NCI-H2171 (cell line): ENCODE results near the gene GZMB.
"Not testable (repeated sequence)": the region's sequence is repeated elsewhere in the genome, so short reads cannot be mapped to it uniquely, and the experiment has no call there.

Experiments used
- DNase-seq: peaks from one replicate; lab custom pipeline; 2025; lab: John Stamatoyannopoulos, UW

Gene GZMB

DNA sequence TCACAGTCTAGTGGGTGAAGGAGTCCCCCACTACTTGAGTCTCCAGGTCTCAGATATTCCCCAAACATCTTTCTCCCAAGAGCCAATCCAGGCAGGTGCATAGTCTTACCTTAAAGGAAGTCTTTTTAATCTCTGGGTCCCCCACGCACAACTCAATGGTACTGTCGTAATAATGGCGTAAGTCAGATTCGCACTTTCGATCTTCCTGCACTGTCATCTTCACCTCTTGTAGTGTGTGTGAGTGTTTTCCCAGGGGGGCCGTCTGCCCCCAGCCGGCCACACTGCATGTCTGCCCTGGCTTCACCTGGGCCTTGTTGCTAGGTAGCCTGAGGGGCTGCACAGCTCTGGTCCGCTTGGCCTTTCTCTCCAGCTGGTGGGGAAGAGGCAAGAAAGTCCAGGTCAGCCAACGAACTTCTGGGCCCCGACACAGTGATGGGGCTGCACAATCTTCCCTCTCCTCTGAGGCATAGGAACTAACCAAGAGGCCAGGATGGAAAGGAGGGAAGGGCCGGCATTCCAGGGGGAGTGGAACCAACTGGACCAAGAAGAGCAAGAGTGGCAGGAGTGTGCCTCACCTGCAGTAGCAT lies 2.1 kb downstream of the GZMB start:
- no peak for DNase-seq

GRCh38 chr14:24630872-24631477 lies 3.0 kb downstream of the GZMB start:
- DNase-seq = no peak

DNA sequence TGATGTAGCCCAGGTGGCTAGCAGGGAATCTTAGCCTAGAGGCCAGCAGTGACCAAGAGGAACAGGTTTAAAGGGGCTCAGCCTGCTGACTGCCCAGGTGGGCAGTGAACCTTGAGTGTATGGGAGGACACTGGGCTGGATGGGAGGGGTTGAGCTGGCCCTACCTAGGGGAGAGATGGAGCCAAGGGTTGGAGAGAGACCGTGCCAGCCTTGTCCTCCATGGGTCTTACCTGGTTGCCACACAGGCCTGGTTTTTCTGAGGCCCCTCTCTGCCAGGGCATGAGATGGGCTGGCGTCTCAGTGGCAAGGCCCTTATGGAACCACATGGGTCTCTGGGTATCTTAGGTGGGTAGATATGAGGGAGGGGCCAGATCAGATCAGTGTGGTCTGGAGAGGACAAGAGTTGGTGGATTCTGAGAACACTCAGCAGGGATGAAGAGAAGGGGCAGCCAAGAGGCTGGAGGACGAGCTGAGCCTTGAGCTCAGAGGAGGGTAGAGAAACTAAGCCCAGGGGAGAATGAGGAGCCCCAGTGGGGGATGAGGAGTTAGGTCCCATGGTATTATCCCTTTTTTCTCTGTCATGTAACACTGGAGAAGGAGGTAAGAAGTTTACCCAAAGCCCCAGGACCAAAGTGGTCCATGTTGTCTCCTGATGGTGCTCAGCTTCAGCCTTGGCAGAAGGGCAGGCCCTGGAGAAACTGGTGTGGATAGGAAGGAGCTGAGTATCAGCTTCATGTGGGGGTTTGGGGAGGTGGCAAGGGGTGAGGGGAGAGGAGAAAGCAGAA lies 3.7 kb downstream of the GZMB start:
- no peak for DNase-seq

GRCh38 chr14:24629521-24629920 lies 4.5 kb downstream of the GZMB start:
- no peak for DNase-seq

- no peak for DNase-seq
Observed at GRCh38 chr14:24613747-24614146, 20.2 kb downstream of the GZMB start.

- no peak for DNase-seq
Observed at GRCh38 chr14:24613241-24613640, 20.7 kb downstream of the GZMB start.

GRCh38 chr14:24612196-24612595 lies 21.8 kb downstream of the GZMB start:
- DNase-seq = no peak

DNA sequence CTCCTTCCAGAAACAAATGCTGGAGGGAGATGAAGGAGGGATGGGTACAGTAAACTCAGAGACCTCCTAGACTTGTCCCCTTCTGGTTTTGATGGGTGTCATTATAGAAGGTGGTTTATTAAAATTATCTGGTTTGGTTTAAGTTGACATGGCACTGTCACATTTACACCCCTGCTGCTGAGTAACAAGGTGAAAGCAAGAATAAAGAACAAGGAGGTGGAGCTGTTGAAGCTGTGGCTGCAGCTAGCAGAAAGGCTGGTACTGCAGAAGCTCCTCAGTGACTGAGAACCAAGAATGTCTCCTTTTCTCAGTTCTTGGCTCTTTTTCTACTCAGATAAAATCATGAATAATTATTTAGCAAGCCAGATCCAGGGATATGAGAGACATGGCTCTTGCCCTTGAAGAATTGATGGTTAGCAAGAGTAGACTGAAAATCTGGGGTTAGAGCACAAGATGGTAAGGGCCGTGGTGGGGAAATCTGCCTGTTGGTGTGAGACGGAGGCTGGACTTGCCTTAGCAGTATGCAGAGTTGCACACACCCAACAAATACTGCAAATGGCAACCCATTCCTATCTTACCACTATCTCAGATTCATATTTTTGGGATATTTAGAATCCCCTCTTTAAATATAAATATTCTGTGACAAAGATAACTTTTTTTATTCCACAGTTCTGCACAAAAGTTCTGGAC lies 24.2 kb downstream of the GZMB start, which contains the start of gene GZMH:
TSS of gene GZMH (minus strand) at position 31 of the 690 bp plus-strand sequence. CDS start 72 bp downstream, outside the sequence.
- DNase-seq = no peak

DNA sequence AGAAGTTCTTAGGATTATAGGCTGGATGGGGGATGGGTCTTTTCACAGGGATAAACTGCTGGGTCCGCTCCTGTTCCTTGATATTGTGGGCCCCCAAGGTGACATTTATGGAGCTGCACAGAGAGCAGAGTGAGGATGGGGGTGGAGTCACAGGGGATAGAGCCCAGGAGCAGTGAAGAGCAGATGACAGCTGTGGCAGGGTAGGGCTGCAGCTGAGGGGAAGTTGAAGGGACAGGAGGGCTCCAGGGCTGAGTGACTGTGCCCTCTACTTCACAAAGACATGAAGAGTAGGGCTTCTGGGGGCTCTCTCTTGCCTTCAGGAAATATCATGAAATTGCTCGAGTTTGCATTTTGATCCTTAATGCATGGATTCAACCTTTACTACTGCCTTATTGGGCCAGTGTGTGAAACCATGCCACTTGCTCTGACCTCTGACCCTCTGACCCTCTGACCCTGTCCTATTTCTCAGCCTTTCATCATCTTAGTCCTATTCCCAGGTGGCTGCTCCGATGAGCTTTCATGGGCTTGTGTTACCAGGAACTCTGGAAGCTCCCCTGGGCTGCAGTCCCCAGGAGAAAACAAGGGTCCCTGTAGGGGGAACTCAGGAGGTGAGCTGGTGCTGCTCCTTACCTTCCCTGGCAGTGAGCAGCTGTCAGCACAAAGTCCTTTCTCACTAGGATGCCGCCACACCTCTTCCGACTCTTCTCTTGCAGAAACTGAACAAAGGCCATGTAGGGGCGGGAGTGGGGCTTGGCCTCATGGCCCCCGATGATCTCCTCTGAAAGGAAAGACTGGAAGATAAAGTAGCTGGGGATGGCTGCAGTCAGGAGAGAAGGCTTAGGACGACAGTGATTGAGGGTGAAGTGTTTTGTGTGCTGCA lies 26.1 kb downstream of the GZMB start:
- DNase-seq = no peak

DNA sequence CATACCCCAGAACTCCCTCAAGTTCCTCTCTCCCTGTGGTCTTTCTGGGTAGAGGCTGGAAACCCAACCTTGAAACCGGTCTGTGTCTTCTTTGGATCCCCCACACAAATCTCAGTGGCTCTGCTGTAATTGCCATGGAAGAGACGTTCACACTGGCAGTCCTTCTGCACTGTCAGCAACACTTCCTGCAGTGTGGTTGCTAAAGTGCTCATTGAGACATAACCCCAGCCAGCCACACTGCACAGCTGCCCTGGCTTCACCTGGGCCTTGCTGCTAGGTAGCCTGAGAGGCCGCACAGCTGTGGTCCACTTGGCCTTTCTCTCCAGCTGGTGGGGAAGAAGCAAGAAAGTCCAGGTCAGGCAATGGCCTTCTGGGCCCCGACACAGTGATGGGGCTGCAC lies 26.9 kb downstream of the GZMB start:
- no peak for DNase-seq

DNA sequence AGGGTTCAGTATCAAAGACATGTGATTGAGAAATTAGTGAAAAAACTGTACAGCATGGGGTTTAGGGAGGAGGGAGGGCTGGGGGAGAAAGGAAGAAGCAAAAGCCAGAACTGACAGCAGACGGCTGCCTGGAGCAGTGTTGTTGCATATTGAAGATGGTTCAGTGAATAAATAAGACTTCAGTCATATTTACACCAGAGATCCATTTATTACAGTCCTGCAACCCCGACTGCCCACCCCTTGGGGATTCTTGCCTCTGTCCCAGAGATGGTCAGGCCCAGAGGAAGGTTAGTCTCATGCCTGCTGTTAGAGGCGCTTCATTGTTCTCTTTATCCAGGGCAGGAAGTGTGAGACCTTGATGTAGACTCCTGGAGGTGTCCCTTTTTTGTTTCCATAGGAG lies 27.7 kb downstream of the GZMB start:
- DNase-seq = no peak

- DNase-seq = no peak
Observed at GRCh38 chr14:24605435-24606190, 28.4 kb downstream of the GZMB start.

DNA sequence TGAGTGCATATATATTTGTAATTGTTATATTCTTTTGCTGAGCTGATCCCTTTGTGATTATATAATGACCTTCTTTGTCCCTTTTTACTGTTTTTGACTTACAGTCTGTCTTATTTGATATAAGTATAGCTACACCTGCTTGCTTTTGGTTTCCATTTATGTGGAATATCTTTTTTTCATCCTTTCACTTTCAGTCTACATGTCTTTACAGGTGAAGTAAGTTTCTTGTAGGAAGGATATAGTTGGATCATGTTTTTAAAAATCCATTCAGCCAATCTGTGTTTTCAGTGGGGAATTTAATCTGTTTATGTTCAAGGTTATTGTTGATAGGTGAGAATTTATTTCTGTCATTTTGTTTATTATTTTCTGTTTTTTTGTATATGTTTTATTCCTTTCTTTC lies 36.6 kb downstream of the GZMB start:
- DNase-seq = no peak

DNA sequence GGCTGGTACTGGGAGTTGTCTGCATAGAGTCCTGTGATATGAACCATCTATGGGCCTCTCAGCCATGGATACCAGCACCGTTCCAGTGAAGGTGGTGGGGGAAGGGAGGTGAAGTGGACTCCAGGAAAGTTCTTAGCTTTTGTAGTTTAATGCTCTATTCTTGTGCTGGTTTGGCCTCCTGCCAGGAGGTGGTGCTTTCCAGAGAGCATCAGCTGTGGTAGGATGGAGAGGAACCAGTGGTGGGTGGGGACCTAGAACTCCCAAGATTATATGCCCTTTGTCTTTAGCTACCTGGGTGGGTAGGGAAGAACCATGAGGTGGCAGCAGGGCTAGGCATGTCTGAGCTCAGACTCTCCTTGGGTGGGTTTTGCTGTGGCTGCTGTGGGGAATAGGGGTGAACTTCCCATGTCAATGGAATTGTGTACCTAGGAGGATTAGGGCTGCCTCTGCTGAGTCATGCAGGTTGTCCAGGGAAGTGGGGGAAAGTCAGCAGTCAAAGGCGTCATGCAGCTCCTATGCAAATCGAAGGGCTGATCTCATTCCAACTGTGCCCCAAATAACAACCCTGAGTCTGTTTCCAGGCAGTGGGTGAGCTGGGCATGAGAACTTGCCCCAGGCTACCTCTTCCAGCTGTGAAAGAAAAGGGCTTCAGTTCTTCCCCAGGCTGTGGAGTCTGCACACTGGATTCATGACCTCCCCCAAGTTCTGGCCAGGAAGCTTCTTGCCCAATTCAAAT lies 38.7 kb downstream of the GZMB start:
- DNase-seq = no peak

- not testable (repeated sequence) for DNase-seq
Observed at GRCh38 chr14:24591004-24591403, 43.0 kb downstream of the GZMB start.

- DNase-seq = not testable (repeated sequence)
Observed at GRCh38 chr14:24584402-24584801, 49.6 kb downstream of the GZMB start.
